WTC11 (cell line): Measurements from ENCODE around the gene BICC1. TPM values are rescaled to one million over a fixed set of nuclear protein-coding genes. Genes with fewer than 3 reads are reported as not detected.

Experiments used
- ATAC-seq: fragments of 200-7000 bp; cut with Tn5 transposase; 2 replicates; pipeline ENCODE4 v1.10.0; 2021; ENCODE audit warnings: mild to moderate bottlenecking, moderate library complexity
- CTCF ChIA-PET: fragments of 300-600 bp; sonication (Branson Sonifier 250); formaldehyde crosslinking; loops from one replicate; lab custom pipeline; 2021; ENCODE audit warnings: antibody characterized with exemption; lab: Charles Lee
- POLR2A ChIA-PET: fragments of 350-600 bp; sonication (Branson Sonifier 250); formaldehyde crosslinking; loops from one replicate; lab custom pipeline; 2021; ENCODE audit warnings: antibody characterized with exemption; lab: Charles Lee
- DNase-seq: peaks from one replicate; pipeline ENCODE4 v3.0.0; 2021; ENCODE audit warnings: low spot score
- H3K27ac Mint-ChIP-seq: 2 replicates; pipeline ENCODE4 v1.8.0; 2021; ENCODE audit warnings: mixed read lengths
- H3K27me3 Mint-ChIP-seq: 2 replicates; pipeline ENCODE4 v1.8.0; 2021; ENCODE audit warnings: low read depth, mild to moderate bottlenecking, moderate library complexity, mixed read lengths
- H3K36me3 Mint-ChIP-seq: 2 replicates; pipeline ENCODE4 v1.8.0; 2021; ENCODE audit warnings: mixed read lengths
- H3K4me1 Mint-ChIP-seq: 2 replicates; pipeline ENCODE4 v1.8.0; 2022; ENCODE audit warnings: mixed read lengths
- H3K4me3 Mint-ChIP-seq: 2 replicates; pipeline ENCODE4 v1.8.0; 2021; ENCODE audit warnings: mild to moderate bottlenecking, moderate library complexity, mixed read lengths
- H3K9me3 Mint-ChIP-seq: 2 replicates; pipeline ENCODE4 v1.8.0; 2021; ENCODE audit warnings: mixed read lengths
- FOXK1 ChIP-seq: sonication (generic); formaldehyde crosslinking; IDR thresholded peaks from 2 replicates; pipeline ENCODE4 v1.8.0; 2022; ENCODE audit warnings: mild to moderate bottlenecking, moderate library complexity, missing genetic modification reagents
- FOXP1 ChIP-seq: sonication (generic); formaldehyde crosslinking; IDR thresholded peaks from 2 replicates; pipeline ENCODE4 v1.8.0; 2022; ENCODE audit warnings: missing genetic modification reagents, mild to moderate bottlenecking, moderate library complexity, borderline replicate concordance
- GABPB1 ChIP-seq: sonication (generic); formaldehyde crosslinking; IDR thresholded peaks from 2 replicates; pipeline ENCODE4 v1.8.1; 2023; ENCODE audit warnings: mild to moderate bottlenecking, missing genetic modification reagents
- MXD4 ChIP-seq: fragments of 250-450 bp; sonication (Bioruptor Pico); IDR thresholded peaks from 2 replicates; pipeline ENCODE4 v1.8.0; 2021; ENCODE audit warnings: mild to moderate bottlenecking, moderate library complexity, borderline replicate concordance
- RORB ChIP-seq: fragments of 250-450 bp; sonication (Bioruptor Pico); IDR thresholded peaks from 2 replicates; pipeline ENCODE4 v1.9.0; 2021; ENCODE audit warnings: mild to moderate bottlenecking
- SOX15 ChIP-seq: fragments of 250-450 bp; sonication (Bioruptor Pico); IDR thresholded peaks from 2 replicates; pipeline ENCODE4 v1.9.0; 2021; ENCODE audit warnings: mild to moderate bottlenecking
- TCF7 ChIP-seq: sonication (generic); formaldehyde crosslinking; IDR thresholded peaks from 2 replicates; pipeline ENCODE4 v1.8.0; 2022; ENCODE audit warnings: mild to moderate bottlenecking, low read depth, missing genetic modification reagents, moderate library complexity
- TEAD4 ChIP-seq: sonication (generic); formaldehyde crosslinking; IDR thresholded peaks from 2 replicates; pipeline ENCODE4 v1.8.0; 2022; ENCODE audit warnings: mild to moderate bottlenecking, missing genetic modification reagents
- ZNF121 ChIP-seq: sonication (generic); formaldehyde crosslinking; IDR thresholded peaks from 2 replicates; pipeline ENCODE4 v1.8.0; 2023; ENCODE audit warnings: missing genetic modification reagents
- ZNF219 ChIP-seq: sonication (generic); formaldehyde crosslinking; IDR thresholded peaks from 2 replicates; pipeline ENCODE4 v1.8.0; 2023; ENCODE audit warnings: missing genetic modification reagents, mild to moderate bottlenecking, borderline replicate concordance
- ZNF317 ChIP-seq: sonication (generic); formaldehyde crosslinking; IDR thresholded peaks from 2 replicates; pipeline ENCODE4 v1.8.1; 2023; ENCODE audit warnings: low read depth, mild to moderate bottlenecking, moderate library complexity, missing genetic modification reagents, borderline replicate concordance
- ZNF423 ChIP-seq: fragments of 250-450 bp; sonication (Bioruptor Pico); IDR thresholded peaks from 2 replicates; pipeline ENCODE4 v2.1.2; 2022; ENCODE audit warnings: mild to moderate bottlenecking, moderate library complexity
- total RNA-seq: library from RNA; stranded (reverse); gene quantifications from 3 replicates; pipeline ENCODE4 v1.2.3, GENCODE V29; 2021
- TF ChIP-seq, protein P1 (sequence below): fragments of 250-450 bp; sonication (Bioruptor Pico); IDR thresholded peaks from 2 replicates; pipeline ENCODE4 v1.9.0; 2021; ENCODE audit warnings: mild to moderate bottlenecking
- TF ChIP-seq, protein P2 (sequence below): sonication (generic); formaldehyde crosslinking; IDR thresholded peaks from 2 replicates; pipeline ENCODE4 v1.8.1; 2022; ENCODE audit warnings: mild to moderate bottlenecking, moderate library complexity, missing genetic modification reagents
- TF ChIP-seq, protein P3 (sequence below): fragments of 250-450 bp; sonication (Bioruptor Pico); IDR thresholded peaks from 2 replicates; pipeline ENCODE4 v1.9.0; 2021; ENCODE audit warnings: mild to moderate bottlenecking
- TF ChIP-seq, protein P4 (sequence below): sonication (generic); formaldehyde crosslinking; IDR thresholded peaks from 2 replicates; pipeline ENCODE4 v1.8.0; 2023; ENCODE audit warnings: mild to moderate bottlenecking, missing genetic modification reagents
- TF ChIP-seq, protein P5 (sequence below): sonication (generic); formaldehyde crosslinking; IDR thresholded peaks from 2 replicates; pipeline ENCODE4 v1.8.0; 2022; ENCODE audit warnings: mild to moderate bottlenecking, missing genetic modification reagents

Gene BICC1
- total RNA-seq, 1 experiment from 2014 or later: 0.61 TPM

DNA sequence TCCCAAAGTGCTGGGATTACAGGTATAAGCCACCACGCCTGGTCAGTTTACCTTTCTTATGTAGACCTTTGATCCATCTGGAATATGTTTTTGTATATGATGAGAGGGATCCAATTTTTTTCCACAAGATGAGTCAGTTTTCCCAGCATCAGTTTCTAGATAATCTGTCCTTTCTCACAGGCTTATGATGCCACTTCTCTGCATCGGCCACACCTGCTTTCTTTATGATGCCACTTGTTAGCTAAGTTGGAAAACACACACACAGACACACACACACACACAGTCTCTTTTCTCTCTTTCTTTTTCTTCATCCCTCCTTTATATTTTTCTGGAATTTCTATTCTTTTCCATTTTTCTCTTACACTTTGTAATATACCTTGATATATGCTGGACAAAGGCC lies 240.8 kb downstream of the BICC1 start (continued):
- TF ChIP-seq, protein P1, sequence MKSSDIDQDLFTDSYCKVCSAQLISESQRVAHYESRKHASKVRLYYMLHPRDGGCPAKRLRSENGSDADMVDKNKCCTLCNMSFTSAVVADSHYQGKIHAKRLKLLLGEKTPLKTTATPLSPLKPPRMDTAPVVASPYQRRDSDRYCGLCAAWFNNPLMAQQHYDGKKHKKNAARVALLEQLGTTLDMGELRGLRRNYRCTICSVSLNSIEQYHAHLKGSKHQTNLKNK (CRISPR knock-in tag): no peak
- TF ChIP-seq FOXK1 (CRISPR knock-in tag): no peak

DNA sequence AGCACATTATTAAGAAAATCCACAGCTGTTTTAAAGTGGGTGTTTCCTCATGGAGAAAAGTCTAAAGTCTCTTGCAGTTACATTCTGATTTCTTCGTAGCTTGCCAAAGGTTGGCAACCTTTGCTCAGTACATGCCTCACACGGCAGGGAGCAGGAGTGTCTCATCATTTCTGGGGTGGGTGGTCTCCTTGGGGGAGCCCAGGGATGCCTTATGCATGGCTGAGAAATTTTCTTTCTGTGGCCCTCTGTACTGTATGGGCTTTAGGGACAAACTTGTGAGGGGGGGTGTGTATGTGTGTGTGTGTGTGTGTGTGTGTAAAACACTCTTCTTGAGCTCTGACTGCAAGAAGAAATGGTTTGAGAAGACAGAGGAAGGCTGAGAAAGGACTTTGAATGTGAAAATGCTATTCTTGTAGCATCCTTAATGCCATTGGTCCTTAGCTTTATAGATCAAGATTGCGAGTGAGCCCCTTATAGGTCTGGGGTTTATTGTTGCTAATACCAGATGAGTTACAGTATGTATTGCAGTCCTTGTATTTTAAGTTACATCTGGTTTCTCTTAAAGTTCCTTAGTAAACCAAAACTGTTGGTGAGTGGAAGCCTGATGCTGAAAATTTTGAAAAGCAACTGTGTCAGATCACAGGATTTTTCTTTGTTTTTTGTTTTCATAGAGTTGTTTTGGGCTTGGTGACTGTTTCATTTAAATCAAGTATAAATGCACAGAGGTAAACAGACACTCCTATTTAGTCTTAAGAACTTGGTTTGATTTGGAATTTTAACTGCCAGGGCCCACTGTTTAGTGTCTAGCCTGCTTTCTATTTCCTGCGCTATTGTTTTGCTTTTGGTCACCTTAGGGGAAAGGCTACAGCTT lies 242.0 kb downstream of the BICC1 start:
- H3K27me3 Mint-ChIP-seq: no peaks in the 10 kb centered on the region; the same call in 1 of the 2 replicates
- no peak for TF ChIP-seq FOXP1 (CRISPR knock-in tag)
- no peak for TF ChIP-seq ZNF121 (CRISPR knock-in tag)
- TF ChIP-seq, protein P2, sequence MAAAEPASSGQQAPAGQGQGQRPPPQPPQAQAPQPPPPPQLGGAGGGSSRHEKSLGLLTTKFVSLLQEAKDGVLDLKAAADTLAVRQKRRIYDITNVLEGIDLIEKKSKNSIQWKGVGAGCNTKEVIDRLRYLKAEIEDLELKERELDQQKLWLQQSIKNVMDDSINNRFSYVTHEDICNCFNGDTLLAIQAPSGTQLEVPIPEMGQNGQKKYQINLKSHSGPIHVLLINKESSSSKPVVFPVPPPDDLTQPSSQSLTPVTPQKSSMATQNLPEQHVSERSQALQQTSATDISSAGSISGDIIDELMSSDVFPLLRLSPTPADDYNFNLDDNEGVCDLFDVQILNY (CRISPR knock-in tag): no peak
- no peak for TF ChIP-seq RORB (CRISPR knock-in tag)
- TF ChIP-seq, protein P3, sequence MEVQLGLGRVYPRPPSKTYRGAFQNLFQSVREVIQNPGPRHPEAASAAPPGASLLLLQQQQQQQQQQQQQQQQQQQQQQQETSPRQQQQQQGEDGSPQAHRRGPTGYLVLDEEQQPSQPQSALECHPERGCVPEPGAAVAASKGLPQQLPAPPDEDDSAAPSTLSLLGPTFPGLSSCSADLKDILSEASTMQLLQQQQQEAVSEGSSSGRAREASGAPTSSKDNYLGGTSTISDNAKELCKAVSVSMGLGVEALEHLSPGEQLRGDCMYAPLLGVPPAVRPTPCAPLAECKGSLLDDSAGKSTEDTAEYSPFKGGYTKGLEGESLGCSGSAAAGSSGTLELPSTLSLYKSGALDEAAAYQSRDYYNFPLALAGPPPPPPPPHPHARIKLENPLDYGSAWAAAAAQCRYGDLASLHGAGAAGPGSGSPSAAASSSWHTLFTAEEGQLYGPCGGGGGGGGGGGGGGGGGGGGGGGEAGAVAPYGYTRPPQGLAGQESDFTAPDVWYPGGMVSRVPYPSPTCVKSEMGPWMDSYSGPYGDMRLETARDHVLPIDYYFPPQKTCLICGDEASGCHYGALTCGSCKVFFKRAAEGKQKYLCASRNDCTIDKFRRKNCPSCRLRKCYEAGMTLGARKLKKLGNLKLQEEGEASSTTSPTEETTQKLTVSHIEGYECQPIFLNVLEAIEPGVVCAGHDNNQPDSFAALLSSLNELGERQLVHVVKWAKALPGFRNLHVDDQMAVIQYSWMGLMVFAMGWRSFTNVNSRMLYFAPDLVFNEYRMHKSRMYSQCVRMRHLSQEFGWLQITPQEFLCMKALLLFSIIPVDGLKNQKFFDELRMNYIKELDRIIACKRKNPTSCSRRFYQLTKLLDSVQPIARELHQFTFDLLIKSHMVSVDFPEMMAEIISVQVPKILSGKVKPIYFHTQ (CRISPR knock-in tag): no peak
- no peak for TF ChIP-seq GABPB1 (CRISPR knock-in tag)
- H3K9me3 Mint-ChIP-seq: no peaks in the 10 kb centered on the region
- peaks cover 9% of the 10 kb centered on the region for H3K4me1 Mint-ChIP-seq
- DNase-seq (no peak), ATAC-seq (no peak; the same call in 1 of the 2 replicates)
- H3K4me3 Mint-ChIP-seq: no peak overlapping the region
- CTCF ChIA-PET: interaction anchor here (0.5 kb wide), 1 partner anchor 81 kb away, joined by 3 read pairs; no protein-coding TSS in a partner anchor
- H3K27ac Mint-ChIP-seq: no peak overlapping the region
- no peaks in the 10 kb centered on the region for H3K36me3 Mint-ChIP-seq
- POLR2A ChIA-PET: no interaction called here

DNA sequence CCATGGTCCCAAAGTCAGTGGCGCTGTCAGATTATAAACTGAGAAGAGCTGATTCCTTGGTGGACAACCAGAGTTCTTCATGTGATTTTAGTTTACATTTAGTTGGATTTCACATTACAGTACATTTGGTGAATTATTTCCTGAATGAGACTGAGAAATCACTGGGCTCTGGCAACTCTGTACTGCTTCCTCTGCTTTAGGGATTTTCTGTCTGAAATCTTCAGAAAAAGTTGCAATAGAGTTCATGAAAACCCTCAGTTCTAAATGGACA lies 242.6 kb downstream of the BICC1 start:
- TF ChIP-seq ZNF423 (no peak), MXD4 (CRISPR knock-in tag) (no peak), SOX15 (no peak), FOXK1 (CRISPR knock-in tag) (no peak), ZNF219 (CRISPR knock-in tag) (no peak), RORB (CRISPR knock-in tag) (no peak), ZNF317 (CRISPR knock-in tag) (no peak), TEAD4 (CRISPR knock-in tag) (no peak), TCF7 (CRISPR knock-in tag) (no peak)
- TF ChIP-seq, protein P4, sequence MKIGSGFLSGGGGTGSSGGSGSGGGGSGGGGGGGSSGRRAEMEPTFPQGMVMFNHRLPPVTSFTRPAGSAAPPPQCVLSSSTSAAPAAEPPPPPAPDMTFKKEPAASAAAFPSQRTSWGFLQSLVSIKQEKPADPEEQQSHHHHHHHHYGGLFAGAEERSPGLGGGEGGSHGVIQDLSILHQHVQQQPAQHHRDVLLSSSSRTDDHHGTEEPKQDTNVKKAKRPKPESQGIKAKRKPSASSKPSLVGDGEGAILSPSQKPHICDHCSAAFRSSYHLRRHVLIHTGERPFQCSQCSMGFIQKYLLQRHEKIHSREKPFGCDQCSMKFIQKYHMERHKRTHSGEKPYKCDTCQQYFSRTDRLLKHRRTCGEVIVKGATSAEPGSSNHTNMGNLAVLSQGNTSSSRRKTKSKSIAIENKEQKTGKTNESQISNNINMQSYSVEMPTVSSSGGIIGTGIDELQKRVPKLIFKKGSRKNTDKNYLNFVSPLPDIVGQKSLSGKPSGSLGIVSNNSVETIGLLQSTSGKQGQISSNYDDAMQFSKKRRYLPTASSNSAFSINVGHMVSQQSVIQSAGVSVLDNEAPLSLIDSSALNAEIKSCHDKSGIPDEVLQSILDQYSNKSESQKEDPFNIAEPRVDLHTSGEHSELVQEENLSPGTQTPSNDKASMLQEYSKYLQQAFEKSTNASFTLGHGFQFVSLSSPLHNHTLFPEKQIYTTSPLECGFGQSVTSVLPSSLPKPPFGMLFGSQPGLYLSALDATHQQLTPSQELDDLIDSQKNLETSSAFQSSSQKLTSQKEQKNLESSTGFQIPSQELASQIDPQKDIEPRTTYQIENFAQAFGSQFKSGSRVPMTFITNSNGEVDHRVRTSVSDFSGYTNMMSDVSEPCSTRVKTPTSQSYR (CRISPR knock-in tag): no peak
- TF ChIP-seq, protein P5, sequence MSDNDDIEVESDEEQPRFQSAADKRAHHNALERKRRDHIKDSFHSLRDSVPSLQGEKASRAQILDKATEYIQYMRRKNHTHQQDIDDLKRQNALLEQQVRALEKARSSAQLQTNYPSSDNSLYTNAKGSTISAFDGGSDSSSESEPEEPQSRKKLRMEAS: no peak
- TF ChIP-seq, protein P3 (CRISPR knock-in tag): no peak
- H3K9me3 Mint-ChIP-seq: no peaks in the 10 kb centered on the region
- peaks cover 9% of the 10 kb centered on the region for H3K4me1 Mint-ChIP-seq
- ATAC-seq: no peak
- H3K36me3 Mint-ChIP-seq: no peaks in the 10 kb centered on the region
- H3K27ac Mint-ChIP-seq: no peak overlapping the region
- POLR2A ChIA-PET: no interaction called here
- DNase-seq: no peak
- no peak overlapping the region for H3K4me3 Mint-ChIP-seq
- no peaks in the 10 kb centered on the region; the same call in 1 of the 2 replicates for H3K27me3 Mint-ChIP-seq
- CTCF ChIA-PET: no interaction called here
